ENCODE data around the gene SLC1A2. TPM values are rescaled to one million over a fixed set of nuclear protein-coding genes. Genes with fewer than 3 reads are reported as not detected.

Gene SLC1A2
- total and polyA plus RNA-seq, 2 donors = 0.38 to 0.71 TPM

- Histone ChIP-seq H3K4me3 (ENCODE audit: low read length in 2 of 2) (no peak overlapping the region), H3K4me1 (ENCODE audit: control insufficient read depth in 2 of 2, insufficient read depth in 2 of 2, low read length in 2 of 2) (peaks cover 0 to 9% of the 10 kb centered on the region in 2 donors), H3K9me3 (ENCODE audit: control insufficient read depth in 2 of 2, insufficient read depth in 1 of 2, low read length in 1 of 2) (no peaks in the 10 kb centered on the region), H3K27ac (ENCODE audit: low read depth in 1 of 2, low read length in 1 of 2) (no peak overlapping the region), H3K36me3 (ENCODE audit: control insufficient read depth in 2 of 2, insufficient read depth in 2 of 2, low read length in 1 of 2) (no peaks in the 10 kb centered on the region), H3K27me3 (ENCODE audit: control insufficient read depth in 2 of 2, insufficient read depth in 1 of 2, low read length in 1 of 2) (no peaks in the 10 kb centered on the region)
- no peak for DNase-seq (ENCODE audit: low read depth in 6 of 9, low spot score in 9 of 9)
- 89% methylated on average over 10 of the region's 10 CpGs for WGBS
Measured at GRCh38 chr11:35348898-35349687, 70.3 kb downstream of the SLC1A2 start.

GRCh38 chr11:35347921-35348331 lies 71.4 kb downstream of the SLC1A2 start:
- Histone ChIP-seq H3K4me1 (ENCODE audit: control insufficient read depth in 2 of 2, insufficient read depth in 2 of 2, low read length in 2 of 2) (peaks cover 0 to 9% of the 10 kb centered on the region in 2 donors), H3K27ac (ENCODE audit: low read depth in 1 of 2, low read length in 1 of 2) (no peak overlapping the region), H3K4me3 (ENCODE audit: low read length in 2 of 2) (no peak overlapping the region), H3K9me3 (ENCODE audit: control insufficient read depth in 2 of 2, insufficient read depth in 1 of 2, low read length in 1 of 2) (no peaks in the 10 kb centered on the region), H3K36me3 (ENCODE audit: control insufficient read depth in 2 of 2, insufficient read depth in 2 of 2, low read length in 1 of 2) (no peaks in the 10 kb centered on the region), H3K27me3 (ENCODE audit: control insufficient read depth in 2 of 2, insufficient read depth in 1 of 2, low read length in 1 of 2) (no peaks in the 10 kb centered on the region)
- WGBS = 91% methylated on average over 1 of the region's 1 CpG
- DNase-seq (ENCODE audit: low read depth in 6 of 9, low spot score in 9 of 9) = no peak

- Histone ChIP-seq H3K9me3 (ENCODE audit: control insufficient read depth in 2 of 2, insufficient read depth in 1 of 2, low read length in 1 of 2) (no peaks in the 10 kb centered on the region), H3K4me1 (ENCODE audit: control insufficient read depth in 2 of 2, insufficient read depth in 2 of 2, low read length in 2 of 2) (peaks cover 0 to 9% of the 10 kb centered on the region in 2 donors), H3K27ac (ENCODE audit: low read depth in 1 of 2, low read length in 1 of 2) (no peak overlapping the region), H3K4me3 (ENCODE audit: low read length in 2 of 2) (no peak overlapping the region), H3K27me3 (ENCODE audit: control insufficient read depth in 2 of 2, insufficient read depth in 1 of 2, low read length in 1 of 2) (no peaks in the 10 kb centered on the region), H3K36me3 (ENCODE audit: control insufficient read depth in 2 of 2, insufficient read depth in 2 of 2, low read length in 1 of 2) (no peaks in the 10 kb centered on the region)
- DNase-seq (ENCODE audit: low read depth in 6 of 9, low spot score in 9 of 9) = no peak
- 90% methylated on average over 6 of the region's 6 CpGs for WGBS
Measured at GRCh38 chr11:35347173-35347878, 72.0 kb downstream of the SLC1A2 start.

- H3K27ac ChIP-seq (ENCODE audit: low read depth in 1 of 2, low read length in 1 of 2) = no peak overlapping the region
- H3K4me3 ChIP-seq (ENCODE audit: low read length in 2 of 2) = no peak overlapping the region
- WGBS = 96% methylated on average over 6 of the region's 6 CpGs
- H3K27me3 ChIP-seq (ENCODE audit: control insufficient read depth in 2 of 2, insufficient read depth in 1 of 2, low read length in 1 of 2) = no peaks in the 10 kb centered on the region
- no peaks in the 10 kb centered on the region for H3K9me3 ChIP-seq (ENCODE audit: control insufficient read depth in 2 of 2, insufficient read depth in 1 of 2, low read length in 1 of 2)
- no peak for DNase-seq (ENCODE audit: low read depth in 6 of 9, low spot score in 9 of 9)
- H3K4me1 ChIP-seq (ENCODE audit: control insufficient read depth in 2 of 2, insufficient read depth in 2 of 2, low read length in 2 of 2) = peaks cover 0 to 9% of the 10 kb centered on the region in 2 donors
- H3K36me3 ChIP-seq (ENCODE audit: control insufficient read depth in 2 of 2, insufficient read depth in 2 of 2, low read length in 1 of 2) = no peaks in the 10 kb centered on the region
Measured at GRCh38 chr11:35346472-35347156, 72.7 kb downstream of the SLC1A2 start.

GRCh38 chr11:35344681-35345574 lies 74.4 kb downstream of the SLC1A2 start:
- H3K9me3 ChIP-seq (ENCODE audit: control insufficient read depth in 2 of 2, insufficient read depth in 1 of 2, low read length in 1 of 2) = no peaks in the 10 kb centered on the region
- peak in 1 of 9 donors; percentile 26 for DNase-seq (ENCODE audit: low read depth in 6 of 9, low spot score in 9 of 9)
- no peak overlapping the region for H3K27ac ChIP-seq (ENCODE audit: low read depth in 1 of 2, low read length in 1 of 2)
- no peaks in the 10 kb centered on the region for H3K27me3 ChIP-seq (ENCODE audit: control insufficient read depth in 2 of 2, insufficient read depth in 1 of 2, low read length in 1 of 2)
- 88% methylated on average over 9 of the region's 9 CpGs for WGBS
- H3K36me3 ChIP-seq (ENCODE audit: control insufficient read depth in 2 of 2, insufficient read depth in 2 of 2, low read length in 1 of 2) = no peaks in the 10 kb centered on the region
- peaks cover 0 to 9% of the 10 kb centered on the region in 2 donors for H3K4me1 ChIP-seq (ENCODE audit: control insufficient read depth in 2 of 2, insufficient read depth in 2 of 2, low read length in 2 of 2)
- H3K4me3 ChIP-seq (ENCODE audit: low read length in 2 of 2) = no peak overlapping the region

GRCh38 chr11:35343033-35343598 lies 76.2 kb downstream of the SLC1A2 start:
- DNase-seq (ENCODE audit: low read depth in 6 of 9, low spot score in 9 of 9) = peak in 2 of 9 donors; percentile 13 to 42
- Histone ChIP-seq H3K9me3 (ENCODE audit: control insufficient read depth in 2 of 2, insufficient read depth in 1 of 2, low read length in 1 of 2) (no peaks in the 10 kb centered on the region), H3K4me3 (ENCODE audit: low read length in 2 of 2) (no peak overlapping the region), H3K36me3 (ENCODE audit: control insufficient read depth in 2 of 2, insufficient read depth in 2 of 2, low read length in 1 of 2) (no peaks in the 10 kb centered on the region), H3K27me3 (ENCODE audit: control insufficient read depth in 2 of 2, insufficient read depth in 1 of 2, low read length in 1 of 2) (no peaks in the 10 kb centered on the region), H3K27ac (ENCODE audit: low read depth in 1 of 2, low read length in 1 of 2) (peak overlapping the region in 1 of 2 donors; percentile 2), H3K4me1 (ENCODE audit: control insufficient read depth in 2 of 2, insufficient read depth in 2 of 2, low read length in 2 of 2) (peaks cover 0 to 3% of the 10 kb centered on the region in 2 donors)
- WGBS = 46% methylated on average over 5 of the region's 5 CpGs

- Histone ChIP-seq H3K27ac (ENCODE audit: low read depth in 1 of 2, low read length in 1 of 2) (no peak overlapping the region), H3K36me3 (ENCODE audit: control insufficient read depth in 2 of 2, insufficient read depth in 2 of 2, low read length in 1 of 2) (no peaks in the 10 kb centered on the region), H3K4me1 (ENCODE audit: control insufficient read depth in 2 of 2, insufficient read depth in 2 of 2, low read length in 2 of 2) (peaks cover 0 to 3% of the 10 kb centered on the region in 2 donors), H3K4me3 (ENCODE audit: low read length in 2 of 2) (no peak overlapping the region), H3K9me3 (ENCODE audit: control insufficient read depth in 2 of 2, insufficient read depth in 1 of 2, low read length in 1 of 2) (no peaks in the 10 kb centered on the region), H3K27me3 (ENCODE audit: control insufficient read depth in 2 of 2, insufficient read depth in 1 of 2, low read length in 1 of 2) (no peaks in the 10 kb centered on the region)
- WGBS = 97% methylated on average over 2 of the region's 2 CpGs
- no peak for DNase-seq (ENCODE audit: low read depth in 6 of 9, low spot score in 9 of 9)
Measured at GRCh38 chr11:35340715-35341114, 78.6 kb downstream of the SLC1A2 start.

GRCh38 chr11:35340071-35340470 lies 79.3 kb downstream of the SLC1A2 start:
- DNase-seq (ENCODE audit: low read depth in 6 of 9, low spot score in 9 of 9) = no peak
- Histone ChIP-seq H3K9me3 (ENCODE audit: control insufficient read depth in 2 of 2, insufficient read depth in 1 of 2, low read length in 1 of 2) (no peaks in the 10 kb centered on the region), H3K36me3 (ENCODE audit: control insufficient read depth in 2 of 2, insufficient read depth in 2 of 2, low read length in 1 of 2) (no peaks in the 10 kb centered on the region), H3K27ac (ENCODE audit: low read depth in 1 of 2, low read length in 1 of 2) (no peak overlapping the region), H3K4me1 (ENCODE audit: control insufficient read depth in 2 of 2, insufficient read depth in 2 of 2, low read length in 2 of 2) (peaks cover 0 to 1% of the 10 kb centered on the region in 2 donors), H3K27me3 (ENCODE audit: control insufficient read depth in 2 of 2, insufficient read depth in 1 of 2, low read length in 1 of 2) (no peaks in the 10 kb centered on the region), H3K4me3 (ENCODE audit: low read length in 2 of 2) (no peak overlapping the region)
- WGBS = 90% methylated on average over 3 of the region's 3 CpGs
